Measurements from ENCODE around the gene RYR2.

Gene RYR2

DNA sequence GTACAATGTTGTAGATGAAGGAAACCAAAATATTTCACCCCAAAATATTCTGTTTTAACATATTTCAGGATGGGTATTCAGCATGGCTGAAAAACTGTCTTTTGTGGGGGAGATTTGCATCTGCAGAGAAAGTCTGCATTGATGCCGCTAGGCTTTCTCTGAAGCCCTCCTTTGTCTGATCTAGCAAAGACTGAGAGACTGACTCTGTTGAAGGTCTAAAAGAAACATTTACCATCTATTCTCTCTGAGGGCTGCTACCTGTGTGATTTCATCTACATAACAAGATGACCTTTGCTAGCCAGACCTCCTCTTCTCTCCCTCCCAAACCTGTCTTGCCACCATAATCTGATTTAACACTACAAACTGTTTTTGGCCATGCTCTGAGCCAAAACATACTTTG lies 25.4 kb upstream of the RYR2 start:
- H3K27me3 ChIP-seq (ENCODE audit: insufficient read depth, low read length) = no peaks in the 10 kb centered on the region
- TF ChIP-seq, protein P1, sequence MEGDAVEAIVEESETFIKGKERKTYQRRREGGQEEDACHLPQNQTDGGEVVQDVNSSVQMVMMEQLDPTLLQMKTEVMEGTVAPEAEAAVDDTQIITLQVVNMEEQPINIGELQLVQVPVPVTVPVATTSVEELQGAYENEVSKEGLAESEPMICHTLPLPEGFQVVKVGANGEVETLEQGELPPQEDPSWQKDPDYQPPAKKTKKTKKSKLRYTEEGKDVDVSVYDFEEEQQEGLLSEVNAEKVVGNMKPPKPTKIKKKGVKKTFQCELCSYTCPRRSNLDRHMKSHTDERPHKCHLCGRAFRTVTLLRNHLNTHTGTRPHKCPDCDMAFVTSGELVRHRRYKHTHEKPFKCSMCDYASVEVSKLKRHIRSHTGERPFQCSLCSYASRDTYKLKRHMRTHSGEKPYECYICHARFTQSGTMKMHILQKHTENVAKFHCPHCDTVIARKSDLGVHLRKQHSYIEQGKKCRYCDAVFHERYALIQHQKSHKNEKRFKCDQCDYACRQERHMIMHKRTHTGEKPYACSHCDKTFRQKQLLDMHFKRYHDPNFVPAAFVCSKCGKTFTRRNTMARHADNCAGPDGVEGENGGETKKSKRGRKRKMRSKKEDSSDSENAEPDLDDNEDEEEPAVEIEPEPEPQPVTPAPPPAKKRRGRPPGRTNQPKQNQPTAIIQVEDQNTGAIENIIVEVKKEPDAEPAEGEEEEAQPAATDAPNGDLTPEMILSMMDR (IDR thresholded peaks at IDR 0.05; ENCODE audit: low read length) = no peak
- TF ChIP-seq EZH2 (IDR thresholded peaks at IDR 0.05; ENCODE audit: borderline replicate concordance, low read length) = no peak
- H3K4me1 ChIP-seq (ENCODE audit: insufficient read depth, low read length, severe bottlenecking) = no peaks in the 10 kb centered on the region
- H2AFZ ChIP-seq (ENCODE audit: low read length) = no peak overlapping the region
- no peaks in the 10 kb centered on the region for H4K20me1 ChIP-seq (ENCODE audit: insufficient read depth, low read length)
- no peak overlapping the region for H3K4me3 ChIP-seq (ENCODE audit: low read depth, low read length, poor library complexity, severe bottlenecking)
- no peaks in the 10 kb centered on the region for H3K9me2 ChIP-seq (ENCODE audit: low read depth, low read length)
- no peak overlapping the region for H3K27ac ChIP-seq (ENCODE audit: low read depth, low read length, poor library complexity, severe bottlenecking)
- no peaks in the 10 kb centered on the region for H3K9me3 ChIP-seq (ENCODE audit: low read length)
- H3F3A ChIP-seq (ENCODE audit: insufficient read depth, low read length) = no peaks in the 10 kb centered on the region
- H3K4me2 ChIP-seq (ENCODE audit: low read length) = no peak overlapping the region
- H3K79me2 ChIP-seq (ENCODE audit: insufficient read depth, low read length) = no peaks in the 10 kb centered on the region
- H3K9ac ChIP-seq (ENCODE audit: low read length) = no peak overlapping the region
- H3K36me3 ChIP-seq (ENCODE audit: insufficient read depth, low read length) = no peaks in the 10 kb centered on the region

DNA sequence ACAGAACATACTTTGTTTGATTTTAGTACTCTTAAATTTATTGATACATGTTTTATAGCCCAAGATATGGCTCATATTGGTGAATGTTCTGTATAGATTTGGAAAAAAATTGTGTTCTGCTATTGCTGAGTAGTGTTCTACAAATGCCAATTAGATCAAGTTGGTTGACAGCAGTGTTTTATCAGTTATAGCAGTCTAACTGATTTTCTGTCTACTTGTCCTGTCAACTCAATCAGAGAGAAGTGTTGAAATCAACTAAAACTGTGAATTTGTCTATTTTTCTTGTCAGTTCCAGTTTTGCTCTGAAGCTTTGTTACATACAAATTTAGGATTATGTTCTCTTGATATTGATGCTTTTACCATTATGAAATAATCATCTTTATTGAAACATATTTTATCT lies 23.1 kb upstream of the RYR2 start:
- Histone ChIP-seq H4K20me1 (ENCODE audit: insufficient read depth, low read length) (no peaks in the 10 kb centered on the region), H3K4me3 (ENCODE audit: low read depth, low read length, poor library complexity, severe bottlenecking) (no peak overlapping the region), H3F3A (ENCODE audit: insufficient read depth, low read length) (no peaks in the 10 kb centered on the region), H3K4me1 (ENCODE audit: insufficient read depth, low read length, severe bottlenecking) (no peaks in the 10 kb centered on the region), H3K9me3 (ENCODE audit: low read length) (no peaks in the 10 kb centered on the region), H3K36me3 (ENCODE audit: insufficient read depth, low read length) (no peaks in the 10 kb centered on the region), H3K27me3 (ENCODE audit: insufficient read depth, low read length) (no peaks in the 10 kb centered on the region), H3K27ac (ENCODE audit: low read depth, low read length, poor library complexity, severe bottlenecking) (no peak overlapping the region), H3K9me2 (ENCODE audit: low read depth, low read length) (no peaks in the 10 kb centered on the region), H3K9ac (ENCODE audit: low read length) (no peak overlapping the region), H3K4me2 (ENCODE audit: low read length) (no peak overlapping the region), H3K79me2 (ENCODE audit: insufficient read depth, low read length) (no peaks in the 10 kb centered on the region), H2AFZ (ENCODE audit: low read length) (no peak overlapping the region)
- TF ChIP-seq, protein P1 (IDR thresholded peaks at IDR 0.05; ENCODE audit: low read length) = no peak
- TF ChIP-seq EZH2 (IDR thresholded peaks at IDR 0.05; ENCODE audit: borderline replicate concordance, low read length) = no peak

DNA sequence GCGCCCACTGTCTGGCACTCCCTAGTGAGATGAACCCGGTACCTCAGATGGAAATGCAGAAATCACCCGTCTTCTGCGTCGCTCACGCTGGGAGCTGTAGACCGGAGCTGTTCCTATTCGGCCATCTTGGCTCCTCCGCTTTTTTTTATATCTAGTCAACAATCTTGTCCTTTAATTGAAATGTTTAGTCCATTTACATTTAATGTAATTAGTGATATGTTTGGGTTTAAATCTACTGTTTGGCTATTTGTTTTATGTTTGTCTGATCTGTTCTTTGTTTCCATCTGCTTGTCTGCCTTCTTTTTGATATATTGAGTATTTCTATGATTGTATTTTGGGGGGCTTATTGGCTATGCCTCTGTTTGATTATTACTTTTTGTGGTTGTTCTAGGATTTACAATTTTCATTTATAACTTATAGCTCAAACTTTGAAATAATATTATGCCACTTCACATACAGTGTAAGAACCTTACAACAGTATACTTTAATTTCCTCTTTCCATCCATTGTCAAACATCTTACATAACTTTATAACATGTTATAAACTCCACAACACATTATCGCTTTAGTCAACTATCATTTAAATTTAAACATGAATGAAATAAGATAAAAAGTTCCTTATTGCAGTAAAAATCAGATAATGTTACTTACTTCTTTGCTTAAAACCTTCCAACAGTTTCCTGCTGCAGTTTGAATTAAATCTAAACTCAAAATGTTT lies 16.5 kb upstream of the RYR2 start:
- Histone ChIP-seq H3K36me3 (ENCODE audit: insufficient read depth, low read length) (no peaks in the 10 kb centered on the region), H3K9me2 (ENCODE audit: low read depth, low read length) (no peaks in the 10 kb centered on the region), H3K4me2 (ENCODE audit: low read length) (no peak overlapping the region), H3F3A (ENCODE audit: insufficient read depth, low read length) (no peaks in the 10 kb centered on the region), H3K79me2 (ENCODE audit: insufficient read depth, low read length) (no peaks in the 10 kb centered on the region), H3K9ac (ENCODE audit: low read length) (no peak overlapping the region), H4K20me1 (ENCODE audit: insufficient read depth, low read length) (no peaks in the 10 kb centered on the region), H3K9me3 (ENCODE audit: low read length) (no peaks in the 10 kb centered on the region), H3K4me3 (ENCODE audit: low read depth, low read length, poor library complexity, severe bottlenecking) (no peak overlapping the region), H3K27ac (ENCODE audit: low read depth, low read length, poor library complexity, severe bottlenecking) (no peak overlapping the region), H3K4me1 (ENCODE audit: insufficient read depth, low read length, severe bottlenecking) (no peaks in the 10 kb centered on the region), H3K27me3 (ENCODE audit: insufficient read depth, low read length) (no peaks in the 10 kb centered on the region), H2AFZ (ENCODE audit: low read length) (no peak overlapping the region)
- TF ChIP-seq, protein P1 (IDR thresholded peaks at IDR 0.05; ENCODE audit: low read length) = no peak
- TF ChIP-seq EZH2 (IDR thresholded peaks at IDR 0.05; ENCODE audit: borderline replicate concordance, low read length) = no peak
